ENCODE measurements around the gene PREX1.

GRCh38 chr20:48603819-48604405, 223.9 kb downstream of the PREX1 start:
- TF ChIP-seq, protein P1, sequence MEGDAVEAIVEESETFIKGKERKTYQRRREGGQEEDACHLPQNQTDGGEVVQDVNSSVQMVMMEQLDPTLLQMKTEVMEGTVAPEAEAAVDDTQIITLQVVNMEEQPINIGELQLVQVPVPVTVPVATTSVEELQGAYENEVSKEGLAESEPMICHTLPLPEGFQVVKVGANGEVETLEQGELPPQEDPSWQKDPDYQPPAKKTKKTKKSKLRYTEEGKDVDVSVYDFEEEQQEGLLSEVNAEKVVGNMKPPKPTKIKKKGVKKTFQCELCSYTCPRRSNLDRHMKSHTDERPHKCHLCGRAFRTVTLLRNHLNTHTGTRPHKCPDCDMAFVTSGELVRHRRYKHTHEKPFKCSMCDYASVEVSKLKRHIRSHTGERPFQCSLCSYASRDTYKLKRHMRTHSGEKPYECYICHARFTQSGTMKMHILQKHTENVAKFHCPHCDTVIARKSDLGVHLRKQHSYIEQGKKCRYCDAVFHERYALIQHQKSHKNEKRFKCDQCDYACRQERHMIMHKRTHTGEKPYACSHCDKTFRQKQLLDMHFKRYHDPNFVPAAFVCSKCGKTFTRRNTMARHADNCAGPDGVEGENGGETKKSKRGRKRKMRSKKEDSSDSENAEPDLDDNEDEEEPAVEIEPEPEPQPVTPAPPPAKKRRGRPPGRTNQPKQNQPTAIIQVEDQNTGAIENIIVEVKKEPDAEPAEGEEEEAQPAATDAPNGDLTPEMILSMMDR (IDR thresholded peaks at IDR 0.05 in 4 of 5, conservative IDR thresholded peaks at IDR 0.05 in 1 of 5), result no peak
- TF ChIP-seq POLR2A (IDR thresholded peaks at IDR 0.05), result no peak

Data from gastrocnemius medialis (tissue), 4 donors.